Neural cell (in vitro differentiated cells): ENCODE results near the gene BSN. TPM values are rescaled to one million over a fixed set of nuclear protein-coding genes. Genes with fewer than 3 reads are reported as not detected.

ENCODE experiments used
- H2AFZ ChIP-seq: fragments of 200-600, 300-800 bp; sonication (generic), shearing (Covaris generic); 2 replicates; pipeline ENCODE4 v1.6.0; 2014; ENCODE audit warnings: low read depth, mild to moderate bottlenecking, antibody characterized with exemption, low read length, moderate library complexity
- H3F3A ChIP-seq: fragments of 200-600 bp; shearing (Covaris generic); 2 replicates; pipeline ENCODE4 v1.6.1; 2016; ENCODE audit warnings: mild to moderate bottlenecking, moderate library complexity, mixed read lengths, antibody characterized with exemption, low read length; ENCODE audit not compliant: insufficient read depth, poor library complexity, severe bottlenecking
- H3K27ac ChIP-seq: fragments of 200-600, 300-800 bp; sonication (generic), shearing (Covaris generic); 2 replicates; pipeline ENCODE4 v1.5.1; 2014; ENCODE audit warnings: mild to moderate bottlenecking, low read length, moderate library complexity
- H3K27me3 ChIP-seq: fragments of 300-800, 200-600 bp; sonication (generic), shearing (Covaris generic); 2 replicates; pipeline ENCODE4 v1.6.0; 2014; ENCODE audit warnings: mild to moderate bottlenecking, low read depth, low read length, moderate library complexity; ENCODE audit not compliant: insufficient read depth
- H3K36me3 ChIP-seq: fragments of 300-800, 200-600 bp; sonication (generic), shearing (Covaris generic); 2 replicates; pipeline ENCODE4 v1.5.1; 2014; ENCODE audit warnings: mild to moderate bottlenecking, antibody characterized with exemption, low read length, moderate library complexity; ENCODE audit not compliant: insufficient read depth
- H3K4me2 ChIP-seq: fragments of 300-800, 200-600 bp; sonication (generic), shearing (Covaris generic); 2 replicates; pipeline ENCODE4 v1.6.0; 2014; ENCODE audit warnings: mild to moderate bottlenecking, low read length
- H3K4me3 ChIP-seq: fragments of 300-800, 200-600 bp; sonication (generic), shearing (Covaris generic); 2 replicates; pipeline ENCODE4 v1.5.1; 2014; ENCODE audit warnings: mild to moderate bottlenecking, low read length, moderate library complexity
- H3K79me2 ChIP-seq: fragments of 200-600 bp; shearing (Covaris generic); replicated peaks from 2 replicates; pipeline ENCODE4 v1.6.0; 2014; ENCODE audit warnings: mild to moderate bottlenecking, low read length, moderate library complexity; ENCODE audit not compliant: insufficient read depth
- H3K9ac ChIP-seq: fragments of 300-800, 200-600 bp; sonication (generic), shearing (Covaris generic); 2 replicates; pipeline ENCODE4 v1.6.1; 2016; ENCODE audit warnings: mild to moderate bottlenecking, low read length, mixed read lengths
- H3K9me2 ChIP-seq: fragments of 200-600 bp; shearing (Covaris generic); 2 replicates; pipeline ENCODE4 v1.6.1; 2016; ENCODE audit warnings: mild to moderate bottlenecking, low read length, mixed read lengths; ENCODE audit not compliant: insufficient read depth
- H3K9me3 ChIP-seq: fragments of 200-600, 300-800 bp; sonication (generic), shearing (Covaris generic); 2 replicates; pipeline ENCODE4 v1.6.1; 2016; ENCODE audit warnings: mild to moderate bottlenecking, mixed run types, low read length, moderate library complexity, mixed read lengths
- H4K20me1 ChIP-seq: fragments of 200-600 bp; shearing (Covaris generic); 2 replicates; pipeline ENCODE4 v1.6.1; 2016; ENCODE audit warnings: mild to moderate bottlenecking, mixed run types; ENCODE audit not compliant: insufficient read depth
- CTCF ChIP-seq: fragments of 450-650 bp; IDR thresholded peaks from 2 replicates; pipeline ENCODE4 v1.5.1; 2014; ENCODE audit warnings: antibody characterized with exemption, mild to moderate bottlenecking, moderate library complexity; ENCODE audit not compliant: poor library complexity, severe bottlenecking
- EP300 ChIP-seq: fragments of 450-650 bp; conservative IDR thresholded peaks from 2 replicates; pipeline ENCODE4 v1.6.1; 2014; ENCODE audit warnings: antibody characterized with exemption, mild to moderate bottlenecking, moderate library complexity; ENCODE audit not compliant: poor library complexity, severe bottlenecking
- EZH2 ChIP-seq: fragments of 200-600, 300-800 bp; shearing (Covaris generic), sonication (generic); IDR thresholded peaks from 2 replicates; pipeline ENCODE4 v1.6.1; 2014; ENCODE audit warnings: antibody characterized with exemption, low read length, borderline replicate concordance, mild to moderate bottlenecking; ENCODE audit not compliant: insufficient read depth, poor library complexity, severe bottlenecking
- MXI1 ChIP-seq: fragments of 450-650 bp; conservative IDR thresholded peaks from 2 replicates; pipeline ENCODE4 v1.6.1; 2014; ENCODE audit warnings: antibody characterized with exemption, mild to moderate bottlenecking; ENCODE audit not compliant: poor library complexity, severe bottlenecking
- POLR2AphosphoS5 ChIP-seq: IDR thresholded peaks from 2 replicates; pipeline ENCODE4 v1.6.1; 2012
- RAD21 ChIP-seq: fragments of 450-650 bp; conservative IDR thresholded peaks from 2 replicates; pipeline ENCODE4 v1.6.1; 2014; ENCODE audit warnings: antibody characterized with exemption, mild to moderate bottlenecking, moderate library complexity
- REST ChIP-seq: IDR thresholded peaks from 2 replicates; pipeline ENCODE4 v1.6.1; 2012; ENCODE audit warnings: borderline replicate concordance
- SMC3 ChIP-seq: fragments of 450-650 bp; conservative IDR thresholded peaks from 2 replicates; pipeline ENCODE4 v1.6.1; 2014; ENCODE audit warnings: antibody characterized with exemption, mild to moderate bottlenecking, moderate library complexity; ENCODE audit not compliant: poor library complexity
- TAF1 ChIP-seq: IDR thresholded peaks from 2 replicates; pipeline ENCODE4 v1.6.1; 2012; ENCODE audit warnings: low read depth
- polyA plus RNA-seq: library from polyadenylated mRNA; depleted of rRNA; stranded (reverse); fragments of >200 nt; gene quantifications from 2 replicates; pipeline ENCODE4 v1.2.3, GENCODE V29; 2014

The BSN gene
- polyA plus RNA-seq, 1 donor from 2014 or later = 2.0 TPM

GRCh38 chr3:49664300-49664699 is 110.0 kb downstream of the BSN start:
- no peak overlapping the region for H3K27ac ChIP-seq

GRCh38 chr3:49665822-49666519 is 111.7 kb downstream of the BSN start:
- Histone ChIP-seq H3K4me2 (no peak overlapping the region), H3K27me3 (no peaks in the 10 kb centered on the region), H4K20me1 (no peaks in the 10 kb centered on the region), H3K27ac (no peak overlapping the region), H3K36me3 (no peaks in the 10 kb centered on the region), H3K9me3 (no peaks in the 10 kb centered on the region), H2AFZ (no peak overlapping the region), H3K79me2 (no peaks in the 10 kb centered on the region), H3K4me3 (no peak overlapping the region), H3F3A (no peaks in the 10 kb centered on the region), H3K9ac (no peak overlapping the region), H3K9me2 (no peaks in the 10 kb centered on the region)
- TF ChIP-seq REST = no peak
- no peak for TF ChIP-seq MXI1
- TF ChIP-seq RAD21 = no peak
- no peak for TF ChIP-seq TAF1
- no peak for TF ChIP-seq POLR2AphosphoS5
- TF ChIP-seq SMC3 = no peak
- no peak for TF ChIP-seq EP300
- no peak for TF ChIP-seq EZH2

More at GRCh38 chr3:49664300-49664699, 110.0 kb downstream of the BSN start:
- Histone ChIP-seq H3K79me2 (no peaks in the 10 kb centered on the region), H3K4me2 (no peak overlapping the region), H3K4me3 (no peak overlapping the region), H3K27me3 (no peaks in the 10 kb centered on the region), H3K9me2 (no peaks in the 10 kb centered on the region), H3K36me3 (no peaks in the 10 kb centered on the region), H3K9me3 (no peaks in the 10 kb centered on the region), H3F3A (no peaks in the 10 kb centered on the region), H2AFZ (no peak overlapping the region), H3K9ac (no peak overlapping the region), H4K20me1 (no peaks in the 10 kb centered on the region)
- no peak for TF ChIP-seq EP300
- TF ChIP-seq MXI1 = no peak
- TF ChIP-seq CTCF = no peak
- no peak for TF ChIP-seq TAF1
- TF ChIP-seq POLR2AphosphoS5 = no peak
- no peak for TF ChIP-seq EZH2
- TF ChIP-seq REST = no peak
- TF ChIP-seq SMC3 = no peak
